OCI-LY1 (cell line): ENCODE data around the gene OR52R1.

Source experiments
- H2AFZ ChIP-seq: fragments of 200-600 bp; sonication (generic), shearing (Covaris generic); 2 replicates; pipeline ENCODE4 v1.6.0; 2014; ENCODE audit warnings: antibody characterized with exemption, mild to moderate bottlenecking, low read length
- H3F3A ChIP-seq: fragments of 200-600 bp; sonication (generic), shearing (Covaris generic); 2 replicates; pipeline ENCODE4 v1.6.0; 2014; ENCODE audit warnings: mild to moderate bottlenecking, antibody characterized with exemption, low read length, moderate library complexity; ENCODE audit not compliant: insufficient read depth
- H3K27ac ChIP-seq: fragments of 200-600 bp; sonication (generic); 2 replicates; pipeline ENCODE4 v1.5.1; 2014; ENCODE audit warnings: low read length, mixed run types, mild to moderate bottlenecking, low read depth; ENCODE audit not compliant: poor library complexity, severe bottlenecking
- H3K27me3 ChIP-seq: fragments of 200-600 bp; sonication (generic); 2 replicates; pipeline ENCODE4 v1.6.0; 2014; ENCODE audit warnings: antibody characterized with exemption, mild to moderate bottlenecking, low read length, moderate library complexity; ENCODE audit not compliant: insufficient read depth
- H3K36me3 ChIP-seq: fragments of 200-600 bp; sonication (generic); 2 replicates; pipeline ENCODE4 v1.6.1; 2014; ENCODE audit warnings: mild to moderate bottlenecking, antibody characterized with exemption, low read length, moderate library complexity, mixed read lengths; ENCODE audit not compliant: insufficient read depth
- H3K4me1 ChIP-seq: fragments of 200-600 bp; sonication (generic); 2 replicates; pipeline ENCODE4 v1.5.1; 2014; ENCODE audit warnings: mild to moderate bottlenecking, low read length, moderate library complexity; ENCODE audit not compliant: insufficient read depth, severe bottlenecking
- H3K4me2 ChIP-seq: fragments of 200-600 bp; sonication (generic), shearing (Covaris generic); 2 replicates; pipeline ENCODE4 v1.6.1; 2014; ENCODE audit warnings: low read length
- H3K4me3 ChIP-seq: fragments of 200-600 bp; sonication (generic); 2 replicates; pipeline ENCODE4 v1.5.1; 2014; ENCODE audit warnings: low read length, low read depth, mild to moderate bottlenecking, mixed read lengths; ENCODE audit not compliant: poor library complexity, severe bottlenecking
- H3K79me2 ChIP-seq: fragments of 200-600 bp; shearing (Covaris generic); 2 replicates; pipeline ENCODE4 v1.6.1; 2016; ENCODE audit warnings: mixed run types, low read length, mixed read lengths; ENCODE audit not compliant: insufficient read depth
- H3K9ac ChIP-seq: fragments of 200-600 bp; sonication (generic), shearing (Covaris generic); 2 replicates; pipeline ENCODE4 v1.6.1; 2014; ENCODE audit warnings: mild to moderate bottlenecking, low read length, mixed read lengths
- H3K9me2 ChIP-seq: fragments of 200-600 bp; sonication (generic), shearing (Covaris generic); 2 replicates; pipeline ENCODE4 v1.6.1; 2014; ENCODE audit warnings: low read depth, mild to moderate bottlenecking, low read length, mixed read lengths
- H3K9me3 ChIP-seq: fragments of 200-600 bp; shearing (Covaris generic); 2 replicates; pipeline ENCODE4 v1.6.1; 2014; ENCODE audit warnings: low read length, mixed read lengths
- H4K20me1 ChIP-seq: fragments of 200-600 bp; sonication (generic), shearing (Covaris generic); 2 replicates; pipeline ENCODE4 v1.6.0; 2016; ENCODE audit warnings: mild to moderate bottlenecking, low read length; ENCODE audit not compliant: insufficient read depth
- CTCF ChIP-seq: fragments of 200-600 bp; sonication (generic), shearing (Covaris generic); IDR thresholded peaks from 2 replicates; pipeline ENCODE4 v1.5.1; 2017; ENCODE audit warnings: mild to moderate bottlenecking, antibody characterized with exemption, low read length, moderate library complexity, mixed read lengths
- EZH2 ChIP-seq: fragments of 200-600 bp; sonication (generic), shearing (Covaris generic); IDR thresholded peaks from 2 replicates; pipeline ENCODE4 v1.8.0; 2017; ENCODE audit warnings: borderline replicate concordance, mixed run types, mild to moderate bottlenecking, antibody characterized with exemption, low read length, moderate library complexity, mixed read lengths

Gene OR52R1

GRCh38 chr11:4826425-4826824, 22.2 kb upstream of the OR52R1 start:
- H3K36me3 ChIP-seq, result no peaks in the 10 kb centered on the region
- H3K4me3 ChIP-seq, result no peak overlapping the region
- no peaks in the 10 kb centered on the region for H3K9me3 ChIP-seq
- H3K27me3 ChIP-seq, result no peaks in the 10 kb centered on the region
- no peak overlapping the region for H3K4me2 ChIP-seq
- H4K20me1 ChIP-seq, result no peaks in the 10 kb centered on the region
- no peak for TF ChIP-seq EZH2
- TF ChIP-seq CTCF, result no peak; the same call in 1 of the 2 replicates
- H3F3A ChIP-seq, result no peaks in the 10 kb centered on the region
- H2AFZ ChIP-seq, result no peak overlapping the region
- H3K79me2 ChIP-seq, result no peaks in the 10 kb centered on the region
- no peaks in the 10 kb centered on the region for H3K4me1 ChIP-seq
- H3K9me2 ChIP-seq, result no peaks in the 10 kb centered on the region
- no peak overlapping the region for H3K27ac ChIP-seq
- no peak overlapping the region for H3K9ac ChIP-seq

- no peaks in the 10 kb centered on the region for H4K20me1 ChIP-seq
- H3K79me2 ChIP-seq, result no peaks in the 10 kb centered on the region
- no peaks in the 10 kb centered on the region for H3K4me1 ChIP-seq
- H3K9me2 ChIP-seq, result no peaks in the 10 kb centered on the region
- H3K36me3 ChIP-seq, result no peaks in the 10 kb centered on the region
- no peak overlapping the region for H3K27ac ChIP-seq
- H3K4me3 ChIP-seq, result no peak overlapping the region
- H2AFZ ChIP-seq, result no peak overlapping the region
- H3F3A ChIP-seq, result no peaks in the 10 kb centered on the region
- no peaks in the 10 kb centered on the region for H3K9me3 ChIP-seq
- no peaks in the 10 kb centered on the region for H3K27me3 ChIP-seq
- H3K9ac ChIP-seq, result no peak overlapping the region
- TF ChIP-seq EZH2 (no peak), CTCF (no peak)
- H3K4me2 ChIP-seq, result no peak overlapping the region
These were observed 21.0 kb upstream of the OR52R1 start for GRCh38 chr11:4825132-4825531.

- Histone ChIP-seq H3K27ac (no peak within 1 kb of the TSS), H3F3A (no peaks in the 10 kb centered on the region), H3K4me3 (no peak within 1 kb of the TSS), H3K4me1 (no peaks in the 10 kb centered on the region), H4K20me1 (no peaks in the 10 kb centered on the region), H2AFZ (no peak within 1 kb of the TSS), H3K9me3 (no peaks in the 10 kb centered on the region), H3K36me3 (no peaks in the 10 kb centered on the region), H3K9ac (no peak within 1 kb of the TSS), H3K27me3 (no peaks in the 10 kb centered on the region), H3K79me2 (no peaks in the 10 kb centered on the region), H3K4me2 (no peak within 1 kb of the TSS), H3K9me2 (no peaks in the 10 kb centered on the region)
- TF ChIP-seq CTCF (no peak), EZH2 (no peak)
These were observed 16.8 kb upstream of the OR52R1 start, which contains the start of gene OR51F2 for GRCh38 chr11:4821021-4821420. Gene OR51F2 (plus strand): TSS chr11:4821321. CDS start chr11:4821422, 101 bp downstream.
